GM18502 (cell line): ENCODE results near the gene ZNF624.
"Not testable (repeated sequence)": the region's sequence is repeated elsewhere in the genome, so short reads cannot be mapped to it uniquely, and the experiment has no call there.

ENCODE experiments used
- ATAC-seq: cut with Tn5 transposase; IDR thresholded peaks from one replicate; pipeline ENCODE4 v1.9.1; 2021; ENCODE audit warnings: mild to moderate bottlenecking; ENCODE audit not compliant: unreplicated experiment, poor library complexity

Gene ZNF624

DNA sequence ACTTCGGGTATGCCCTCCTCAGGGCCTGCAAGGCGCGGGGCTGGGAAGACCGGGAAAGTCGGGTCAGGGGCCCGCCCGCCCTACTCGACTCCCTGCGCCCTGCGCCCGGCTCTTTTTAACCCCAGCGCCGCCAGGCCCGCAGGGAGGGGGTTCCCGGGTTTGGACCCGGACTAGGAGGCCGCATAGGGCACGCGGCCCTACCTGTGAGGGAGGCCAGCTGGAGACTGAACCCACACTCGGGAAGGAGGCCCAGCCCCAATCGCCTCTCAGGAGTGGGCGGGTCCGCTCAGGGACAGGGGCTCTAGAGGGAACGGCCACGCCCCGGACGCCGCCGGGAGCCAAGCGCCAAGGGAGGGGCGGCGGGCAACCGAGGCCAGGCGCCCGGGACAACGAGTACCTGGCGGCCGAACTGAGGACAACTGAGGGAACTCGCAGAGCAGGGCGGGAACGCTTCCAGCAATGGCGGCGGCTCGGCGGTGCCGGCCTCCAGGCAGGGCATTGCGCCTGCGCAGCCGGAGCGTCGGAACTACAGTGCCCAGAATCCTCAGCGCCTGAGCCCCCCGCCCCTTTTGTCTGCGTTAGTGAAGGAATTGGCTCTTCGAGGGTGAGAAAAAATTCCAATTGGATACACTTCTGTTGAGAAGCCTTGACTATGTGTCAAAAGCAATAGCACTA lies at the start of gene ZNF624:
Gene ZNF624, minus strand, starts transcription at position 484 of the 675 bp plus-strand sequence.
- peak; percentile 88 for ATAC-seq

GRCh38 chr17:16697603-16698002 lies 44.0 kb upstream of the ZNF624 start:
- ATAC-seq: not testable (repeated sequence)

- not testable (repeated sequence) for ATAC-seq
Measured at GRCh38 chr17:16690447-16690846, 36.8 kb upstream of the ZNF624 start.

GRCh38 chr17:16689731-16690281 lies 36.2 kb upstream of the ZNF624 start, which contains the start of gene CCDC144A:
TSS of gene CCDC144A (plus strand) at chr17:16690241. CDS start at chr17:16690401, 160 bp downstream.
- ATAC-seq: not testable (repeated sequence)

DNA sequence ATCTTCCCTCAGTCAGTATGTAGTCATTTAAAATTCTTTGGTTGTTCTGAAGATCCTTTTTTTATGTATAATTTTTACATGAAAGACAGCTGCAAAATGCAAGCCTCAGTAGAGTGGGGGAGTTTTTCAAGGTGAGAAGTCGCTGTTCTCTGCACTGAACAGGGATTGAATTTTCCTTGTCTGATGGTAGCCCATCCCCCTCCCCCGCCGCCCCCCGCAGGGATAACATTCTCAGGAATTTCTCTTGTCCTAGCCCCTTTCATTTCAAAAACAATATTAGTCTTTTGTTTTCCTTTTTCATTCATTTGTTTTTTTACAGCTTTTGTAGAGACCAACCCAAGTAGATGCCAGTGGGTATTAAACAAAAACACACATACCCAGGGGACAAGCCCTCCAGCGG lies 33.5 kb upstream of the ZNF624 start:
- ATAC-seq: not testable (repeated sequence)

- not testable (repeated sequence) for ATAC-seq
Measured at GRCh38 chr17:16686019-16686418, 32.4 kb upstream of the ZNF624 start.

GRCh38 chr17:16683290-16684138 lies 29.9 kb upstream of the ZNF624 start:
- ATAC-seq: not testable (repeated sequence)

GRCh38 chr17:16676676-16677268 lies 23.1 kb upstream of the ZNF624 start:
- no peak for ATAC-seq

GRCh38 chr17:16666907-16667636 lies 13.4 kb upstream of the ZNF624 start:
- not testable (repeated sequence) for ATAC-seq

- ATAC-seq: not testable (repeated sequence)
Measured at GRCh38 chr17:16666553-16666906, 12.9 kb upstream of the ZNF624 start.

GRCh38 chr17:16662936-16663335 lies 9.3 kb upstream of the ZNF624 start:
- ATAC-seq: no peak

- no peak for ATAC-seq
Measured at GRCh38 chr17:16661217-16661616, 7.6 kb upstream of the ZNF624 start.

DNA sequence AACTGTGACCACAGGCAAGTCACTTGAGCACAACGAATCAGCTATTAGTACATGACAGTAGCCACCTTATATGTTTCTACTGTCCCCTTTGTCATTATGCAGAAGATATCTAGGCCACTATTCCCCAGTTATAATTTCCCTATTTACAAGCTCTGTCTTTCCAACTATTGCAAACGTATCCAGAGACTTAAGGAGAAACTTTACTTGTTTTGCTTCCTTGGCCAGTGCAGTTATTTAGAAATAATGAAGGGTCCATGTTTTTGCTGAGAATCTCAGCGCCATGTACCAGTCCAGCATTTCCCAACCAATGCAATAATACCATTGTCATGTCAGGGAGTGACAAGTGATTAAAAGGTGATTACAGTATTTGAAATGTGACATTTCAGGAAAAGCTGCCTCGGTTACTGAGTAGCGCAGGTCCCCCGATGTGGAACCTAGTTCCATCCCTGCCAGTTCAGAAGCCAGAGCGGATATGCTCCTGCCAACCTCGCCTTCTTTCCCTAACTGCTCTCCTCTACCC lies 743 bp downstream of the ZNF624 start:
- ATAC-seq: no peak

DNA sequence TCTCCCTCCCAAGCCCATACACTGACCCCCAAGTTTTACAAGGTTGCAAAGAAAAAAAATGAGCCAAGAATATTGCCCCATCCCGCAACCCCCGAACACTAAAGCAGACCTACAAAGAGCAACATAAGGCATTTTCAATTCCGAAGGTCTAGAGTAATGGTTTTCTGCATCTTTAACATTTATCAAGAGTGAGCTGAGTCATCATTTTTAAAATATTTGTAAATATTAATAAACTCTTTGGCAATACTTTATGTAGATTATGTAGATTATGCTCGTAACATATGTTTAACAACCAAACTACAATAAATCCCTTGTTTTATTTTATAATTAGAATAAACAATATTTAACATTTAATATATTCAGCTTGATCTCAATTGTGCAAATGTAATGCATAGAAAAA lies 1.4 kb downstream of the ZNF624 start:
- no peak for ATAC-seq

DNA sequence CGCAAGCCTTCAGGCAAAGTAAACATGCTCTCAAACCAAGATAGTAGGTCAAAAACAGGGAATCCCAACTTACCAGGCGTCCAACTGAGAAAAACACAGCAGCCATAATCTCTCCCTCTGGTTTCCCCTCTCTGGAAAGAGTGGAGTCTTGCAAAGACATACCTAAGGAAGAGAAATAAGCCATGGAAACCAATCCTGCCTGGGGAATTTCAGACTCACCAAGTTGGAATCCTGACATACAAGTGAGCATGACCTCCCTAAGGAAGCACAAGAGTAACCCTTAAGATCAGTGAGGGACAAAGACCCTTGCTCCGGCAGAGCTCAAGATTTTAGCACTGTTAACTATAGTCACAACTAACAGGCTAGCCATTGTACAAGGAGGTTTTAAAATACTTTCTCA lies 4.1 kb downstream of the ZNF624 start:
- ATAC-seq: no peak

GRCh38 chr17:16639438-16639837 lies 14.2 kb downstream of the ZNF624 start:
- no peak for ATAC-seq

DNA sequence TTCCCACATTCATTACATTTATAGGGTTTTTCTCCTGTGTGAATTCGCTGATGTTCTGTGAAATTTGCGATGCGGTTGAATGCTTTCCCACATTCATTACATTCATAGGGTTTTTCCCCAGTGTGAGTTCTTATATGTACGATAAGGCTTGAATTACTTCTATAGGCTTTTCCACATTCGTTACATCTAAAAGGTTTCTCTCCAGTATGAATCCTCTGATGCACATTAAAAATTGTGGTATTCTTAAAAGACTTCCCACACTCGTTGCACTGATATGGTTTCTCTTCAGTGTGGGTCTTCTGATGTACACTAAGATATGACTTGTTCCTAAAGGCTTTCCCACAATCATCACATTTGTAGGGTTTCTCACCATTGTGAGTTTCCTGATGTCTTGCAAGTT lies 30.4 kb downstream of the ZNF624 start:
- no peak for ATAC-seq

GRCh38 chr17:16622540-16623277 lies 30.9 kb downstream of the ZNF624 start:
- ATAC-seq: no peak

DNA sequence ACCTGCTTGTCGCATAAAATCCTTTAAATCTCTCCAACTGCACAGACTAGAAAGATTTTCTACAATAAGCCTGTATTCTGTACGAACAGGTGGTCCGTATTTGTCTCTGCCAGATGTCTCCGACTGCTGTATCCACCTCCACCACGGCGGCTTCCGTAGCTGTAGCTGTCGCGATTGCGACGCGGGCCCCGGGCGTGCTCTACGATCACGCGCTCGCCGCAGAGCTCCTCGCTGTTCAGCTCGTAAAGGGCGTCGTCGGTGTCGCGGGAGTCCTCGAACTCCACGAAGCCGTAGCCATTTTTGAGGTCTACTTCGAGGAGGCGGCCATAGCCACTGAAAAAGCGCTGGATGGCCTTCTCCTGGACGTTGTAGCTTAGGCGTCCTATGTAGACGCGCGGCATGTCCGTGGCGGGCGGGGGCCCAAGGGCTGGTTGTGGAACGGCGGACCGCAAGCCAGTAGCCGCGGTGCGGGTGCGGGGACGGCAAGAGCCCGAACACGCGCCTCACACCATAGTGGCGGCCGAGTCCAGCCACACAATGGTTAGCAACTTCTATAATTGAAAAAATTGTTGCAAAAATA lies 36.1 kb downstream of the ZNF624 start:
- ATAC-seq: no peak
